K562 (cell line): Measurements from ENCODE around the gene B3GNT9. TPM values are rescaled to one million over a fixed set of nuclear protein-coding genes. Genes with fewer than 3 reads are reported as not detected.

Experiments used
- ATAC-seq: fragments of 200-7000 bp; cut with Tn5 transposase; 3 replicates; pipeline ENCODE4 v1.9.1; 2020; ENCODE audit warnings: moderate library complexity
- BruUV-seq: library from RNA; stranded (reverse); fragments of 400-500 nt; replicated peaks from 2 replicates; lab custom pipeline; 2021; lab: Mats Ljungman, UMichigan
- CTCF ChIA-PET: fragments of 300-600 bp; formaldehyde crosslinking; extraction: SDS; loops from one replicate; lab custom pipeline; 2021; ENCODE audit warnings: low intra/inter-chr PET ratio; lab: Yijun Ruan, JAX
- POLR2A ChIA-PET: fragments of 300-600, 350-650 bp; sonication (Branson Sonifier 250); formaldehyde crosslinking; extraction: SDS; loops from one replicate; lab custom pipeline; 2021; ENCODE audit warnings: antibody characterized with exemption, inconsistent platforms; lab: Yijun Ruan, JAX
- DNase-seq, 4 experiments: peaks; one replicate each; pipeline versions ENCODE4 v3.0.0 to v3.0.0-alpha.2; 2011 to 2018; ENCODE audit warnings: low spot score in 3 of 4, mixed read lengths in 3 of 4; ENCODE audit errors: extremely low read depth in 1 of 4
- FAIRE-seq: peaks from 2 replicates; lab custom pipeline; 2011; peaks lifted over from hg19 to GRCh38; lab: Jason Lieb, UNC
- H2AFZ ChIP-seq: 2 replicates; pipeline ENCODE4 v1.6.0; 2011; ENCODE audit warnings: low read depth, low read length, control low read depth, inconsistent platforms
- H3K27ac ChIP-seq: fragments of 200-600 bp; 3 replicates; pipeline ENCODE4 v1.8.0; 2011; ENCODE audit warnings: low read depth, mild to moderate bottlenecking, control low read depth, inconsistent platforms, low read length, moderate library complexity, mixed read lengths; ENCODE audit errors: extremely low read depth
- H3K27me3 ChIP-seq, 2 experiments: fragments of 300-600 bp in 1 of 2; 2 replicates in 1 of 2; 3 replicates in 1 of 2; pipeline versions ENCODE4 v1.6.0 to v1.8.0; 2011; ENCODE audit warnings: inconsistent platforms in 2 of 2, low read length in 2 of 2, mild to moderate bottlenecking in 1 of 2, mixed read lengths in 1 of 2, moderate library complexity in 1 of 2; ENCODE audit not compliant: control insufficient read depth in 2 of 2, insufficient read depth in 2 of 2
- H3K36me3 ChIP-seq: fragments of 300-600 bp; 3 replicates; pipeline ENCODE4 v1.8.0; 2011; ENCODE audit warnings: mild to moderate bottlenecking, low read length, inconsistent platforms; ENCODE audit not compliant: control insufficient read depth, insufficient read depth
- H3K4me1 ChIP-seq, 2 experiments: fragments of 200-600 bp in 1 of 2; replicated peaks in 1 of 2; 2 replicates in 1 of 2; 3 replicates in 1 of 2; pipeline versions ENCODE4 v1.5.1 to v1.8.0; 2011; ENCODE audit warnings: inconsistent platforms in 2 of 2, low read length in 2 of 2, mild to moderate bottlenecking in 1 of 2, mixed read lengths in 1 of 2, moderate library complexity in 1 of 2; ENCODE audit not compliant: control insufficient read depth in 2 of 2, insufficient read depth in 2 of 2
- H3K4me2 ChIP-seq: 2 replicates; pipeline ENCODE4 v1.6.1; 2011; ENCODE audit warnings: low read length, control low read depth, inconsistent platforms, mixed read lengths; ENCODE audit not compliant: insufficient read depth
- H3K4me3 ChIP-seq: fragments of 200-600 bp; sonication (generic), shearing (Covaris generic); 2 replicates; pipeline ENCODE4 v1.5.1; 2016; ENCODE audit warnings: control low read depth, inconsistent platforms
- H3K79me2 ChIP-seq: fragments of 200-600 bp; 3 replicates; pipeline ENCODE4 v1.8.0; 2011; ENCODE audit warnings: low read length, inconsistent platforms; ENCODE audit not compliant: control insufficient read depth, insufficient read depth
- H3K9ac ChIP-seq, 2 experiments: 2 replicates each; pipeline versions ENCODE4 v1.6.0 to v1.6.1; 2011; ENCODE audit warnings: low read depth in 2 of 2, low read length in 2 of 2, control low read depth in 1 of 2, inconsistent platforms in 1 of 2, mild to moderate bottlenecking in 1 of 2, mixed read lengths in 1 of 2; ENCODE audit not compliant: insufficient read depth in 1 of 2
- H3K9me1 ChIP-seq: one replicate; pipeline ENCODE4 v1.6.0; 2011; ENCODE audit warnings: inconsistent platforms, mild to moderate bottlenecking, low read length, moderate library complexity; ENCODE audit not compliant: control insufficient read depth, insufficient read depth
- H3K9me3 ChIP-seq: replicated peaks from 2 replicates; pipeline ENCODE4 v1.5.1; 2011; ENCODE audit warnings: low read depth, low read length, inconsistent platforms; ENCODE audit not compliant: control insufficient read depth, insufficient read depth
- H4K20me1 ChIP-seq: replicated peaks from 2 replicates; pipeline ENCODE4 v1.6.1; 2011; ENCODE audit warnings: low read length, inconsistent platforms, mixed read lengths; ENCODE audit not compliant: control insufficient read depth, insufficient read depth
- DACH1 ChIP-seq: fragments of 450-650 bp; IDR thresholded peaks from 2 replicates; pipeline ENCODE4 v1.6.1; 2018; ENCODE audit not compliant: partially characterized antibody
- FOXP1 ChIP-seq: sonication (generic); formaldehyde crosslinking; IDR thresholded peaks from 2 replicates; pipeline ENCODE4 v1.8.0; 2022; ENCODE audit warnings: mild to moderate bottlenecking, missing genetic modification reagents
- HINFP ChIP-seq: fragments of 450-650 bp; conservative IDR thresholded peaks from 2 replicates; pipeline ENCODE4 v1.6.1; 2016; ENCODE audit warnings: missing genetic modification characterization, low read depth, mild to moderate bottlenecking, control low read depth, missing compliant biosample characterization
- HNRNPLL ChIP-seq: fragments of 200-400 bp; formaldehyde crosslinking; IDR thresholded peaks from 2 replicates; pipeline ENCODE4 v1.6.1; 2017; ENCODE audit warnings: low read length, low read depth, mild to moderate bottlenecking; ENCODE audit not compliant: poor library complexity, severe bottlenecking
- KAT7 ChIP-seq: sonication (generic); formaldehyde crosslinking; IDR thresholded peaks from 2 replicates; pipeline ENCODE4 v1.8.0; 2022; ENCODE audit warnings: missing genetic modification reagents, mild to moderate bottlenecking, borderline replicate concordance
- TFAP4 ChIP-seq: sonication (generic); formaldehyde crosslinking; IDR thresholded peaks from 2 replicates; pipeline ENCODE4 v1.8.0; 2022; ENCODE audit warnings: missing genetic modification reagents, mild to moderate bottlenecking, moderate library complexity, borderline replicate concordance
- ZNF146 ChIP-seq: IDR thresholded peaks from one replicate; pipeline ENCODE4 v1.6.1; 2018; ENCODE audit warnings: missing compliant biosample characterization; ENCODE audit not compliant: unreplicated experiment
- WGBS: fragments of 100-300 bp; shearing (Covaris generic); methylation state at CpG from one replicate; pipeline ENCODE4 v1.1.6; 2016; ENCODE audit warnings: low coverage, mixed read lengths; ENCODE audit not compliant: insufficient coverage; ENCODE audit errors: missing lambda C conversion rate; 5-methylcytosine and 5-hydroxymethylcytosine counted together
- in situ Hi-C: fragments of 300-500 bp; cut with MboI; formaldehyde crosslinking; loops from 4 replicates; pipeline ENCODE4 v1.15.0; 2018; ENCODE audit warnings: inconsistent platforms, mixed read lengths
- intact Hi-C: fragments of 100-400 bp; cut with micrococcal nuclease; formaldehyde crosslinking; loops from 2 replicates; pipeline ENCODE4 v1.14.2; 2022
- polyA plus RNA-seq, 8 experiments: library from polyadenylated mRNA; depleted of rRNA in 4 of 8; stranded (reverse) in 5 of 8; unstranded in 3 of 8; fragments of >200 nt; fragmentation: Nextera tagmentation in 2 of 8; fragmentation: Illumina TruSeq in 1 of 8; extraction: Ambion mirVana in 2 of 8; extraction: Trizol in 1 of 8; gene quantifications; 2 replicates each; pipeline versions ENCODE4 v1.2.1 to v1.2.3, GENCODE V29; 2011 to 2014; ENCODE audit warnings: inconsistent platforms in 1 of 8, missing spikeins in 1 of 8
- total RNA-seq, 7 experiments: library from RNA; depleted of rRNA in 6 of 7; stranded (reverse); fragments of >200 nt in 6 of 7; fragmentation: Illumina TruSeq in 2 of 7; extraction: Trizol in 2 of 7; gene quantifications; 2 replicates each; pipeline versions ENCODE4 v1.2.1 to v1.2.3, GENCODE V29; 2011 to 2021; ENCODE audit warnings: low replicate concordance in 1 of 7

The B3GNT9 gene
- total and polyA plus RNA-seq, 9 of the 15 experiments (the other 6 are each of a cell fraction or from before 2014, with no cell fraction given): 0.01 to 1.8 (median 1.1) TPM; not detected in 1

GRCh38 chr16:67192781-67193361, 42.1 kb upstream of the B3GNT9 start:
- FAIRE-seq (no peak), DNase-seq (peak in 2 of 4 experiments; percentile 50 to 53), ATAC-seq (no peak; the same call in 2 of the 3 replicates)
- Histone ChIP-seq H3K9ac (peak overlapping the region; percentile 88 to 95), H3K36me3 (peaks cover 51% of the 10 kb centered on the region), H3K27ac (peak overlapping the region; percentile 63), H3K4me1 (peaks cover 38 to 64% of the 10 kb centered on the region in 2 experiments), H3K79me2 (peaks cover 46% of the 10 kb centered on the region), H3K4me2 (peak overlapping the region; percentile 97), H3K9me1 (no peaks in the 10 kb centered on the region), H3K27me3 (no peaks in the 10 kb centered on the region), H3K4me3 (peak overlapping the region; percentile 83), H3K9me3 (no peaks in the 10 kb centered on the region), H2AFZ (no peak overlapping the region), H4K20me1 (no peaks in the 10 kb centered on the region)
- intact Hi-C loops (loop anchor here (2.0 to 5.0 kb wide), 2 partner anchors 34 to 54 kb away; partner anchors contain the start of genes FHOD1 and TMEM208), in situ Hi-C loops (no loop called here)
- TF ChIP-seq TFAP4 (peak; percentile 66), ZNF146 (CRISPR knock-in tag) (no peak), HNRNPLL (peak; percentile 22), HINFP (no peak), KAT7 (peak; percentile 51; the same call in 1 of the 2 replicates), FOXP1 (0 out of 2 replicates have a peak, but pooled peaks have one; percentile 21), DACH1 (peak; percentile 59)
- 0% methylated on average over 16 of the region's 17 CpGs for WGBS
- BruUV-seq: no TSS peak
- ChIA-PET POLR2A (interaction anchor here (0.6 to 1.1 kb wide), 4 partner anchors 14 to 1178 kb away, joined by 3 to 4 read pairs (median 3); no protein-coding TSS in a partner anchor), CTCF (no interaction called here)
